HL-60/S4 (cell line): ENCODE measurements around the gene COX6A2.

ENCODE experiments used
- in situ Hi-C: fragments of 300-500 bp; cut with MboI; formaldehyde crosslinking; loops from 2 replicates; pipeline ENCODE4 v1.14.3; 2022; ENCODE audit warnings: low sequenced_read_pairs

The COX6A2 gene

GRCh38 chr16:31461921-31462804 is 34.0 kb upstream of the COX6A2 start:
- in situ Hi-C loops = no loop called here

GRCh38 chr16:31461201-31461920 is 33.2 kb upstream of the COX6A2 start:
- in situ Hi-C loops = no loop called here

GRCh38 chr16:31460582-31461002 is 32.4 kb upstream of the COX6A2 start:
- in situ Hi-C loops = no loop called here

- in situ Hi-C loops = loop anchor here (10.0 kb wide), 1 partner anchor 405 kb away; no protein-coding TSS in a partner anchor
Observed at GRCh38 chr16:31459687-31460581, 31.8 kb upstream of the COX6A2 start.

GRCh38 chr16:31458844-31459686 is 30.9 kb upstream of the COX6A2 start, which contains the start of gene ARMC5:
ARMC5 (plus strand) TSS chr16:31459501; CDS start chr16:31459525, 24 bp downstream.
- in situ Hi-C loops = loop anchor here (10.0 kb wide), 1 partner anchor 406 kb away; no protein-coding TSS in a partner anchor

- in situ Hi-C loops = loop anchor here (10.0 kb wide), 1 partner anchor 407 kb away; no protein-coding TSS in a partner anchor
Observed at GRCh38 chr16:31458073-31458843, 30.1 kb upstream of the COX6A2 start.

GRCh38 chr16:31456988-31457360 is 28.8 kb upstream of the COX6A2 start:
- in situ Hi-C loops = loop anchor here (10.0 kb wide), 1 partner anchor 408 kb away; no protein-coding TSS in a partner anchor

- in situ Hi-C loops = loop anchor here (10.0 kb wide), 1 partner anchor 409 kb away; no protein-coding TSS in a partner anchor
Observed at GRCh38 chr16:31455601-31456314, 27.6 kb upstream of the COX6A2 start.

- in situ Hi-C loops = loop anchor here (10.0 kb wide), 1 partner anchor 411 kb away; no protein-coding TSS in a partner anchor
Observed at GRCh38 chr16:31453255-31454204, 25.4 kb upstream of the COX6A2 start.

GRCh38 chr16:31452631-31453106 is 24.5 kb upstream of the COX6A2 start:
- in situ Hi-C loops = loop anchor here (10.0 kb wide), 1 partner anchor 412 kb away; no protein-coding TSS in a partner anchor

GRCh38 chr16:31451681-31452351 is 23.7 kb upstream of the COX6A2 start:
- in situ Hi-C loops = loop anchor here (10.0 kb wide), 1 partner anchor 413 kb away; no protein-coding TSS in a partner anchor

- in situ Hi-C loops = loop anchor here (10.0 kb wide), 1 partner anchor 414 kb away; no protein-coding TSS in a partner anchor
Observed at GRCh38 chr16:31451201-31451600, 23.0 kb upstream of the COX6A2 start.

GRCh38 chr16:31445931-31446330 is 17.8 kb upstream of the COX6A2 start:
- in situ Hi-C loops = loop anchor here (25.0 kb wide), 1 partner anchor 484 kb away; the partner anchor contains the start of gene SETD1A

GRCh38 chr16:31441956-31442355 is 13.8 kb upstream of the COX6A2 start:
- in situ Hi-C loops = loop anchor here (25.0 kb wide), 1 partner anchor 480 kb away; the partner anchor contains the start of gene SETD1A

- in situ Hi-C loops = loop anchor here (25.0 kb wide), 1 partner anchor 478 kb away; the partner anchor contains the start of gene SETD1A
Observed at GRCh38 chr16:31440516-31441184, 12.5 kb upstream of the COX6A2 start.
